ENCODE data around the gene BMPR1A. TPM values are rescaled to one million over a fixed set of nuclear protein-coding genes. Genes with fewer than 3 reads are reported as not detected.

The BMPR1A gene
- total RNA-seq, 1 experiment from 2014 or later = 24.3 TPM

GRCh38 chr10:86804805-86805204 lies 48.4 kb downstream of the BMPR1A start:
- H3K4me2 ChIP-seq = no peak overlapping the region
- TF ChIP-seq EZH2 (IDR thresholded peaks at IDR 0.05; ENCODE audit: low read depth) (no peak), CTCF (conservative IDR thresholded peaks at IDR 0.05) (no peak)
- no peak overlapping the region for H3K27ac ChIP-seq
- H3K27me3 ChIP-seq (ENCODE audit: insufficient read depth, low read depth) = no peaks in the 10 kb centered on the region
- intact Hi-C loops (cut with micrococcal nuclease; ENCODE audit: unreplicated experiment) = no loop called here
- H3K4me3 ChIP-seq = no peak overlapping the region
- no peaks in the 10 kb centered on the region for H3K4me1 ChIP-seq (replicated peaks; ENCODE audit: insufficient read depth)
- H3K9me3 ChIP-seq (ENCODE audit: insufficient read depth, low read depth) = no peaks in the 10 kb centered on the region
- ChIA-PET CTCF (no interaction called here), POLR2A (ENCODE audit: unreplicated experiment) (interaction anchor here (0.6 kb wide), 1 partner anchor 609 kb away, joined by 4 read pairs; no protein-coding TSS in a partner anchor)
- no peak overlapping the region for H2AFZ ChIP-seq
- H3K9me2 ChIP-seq (ENCODE audit: insufficient read depth) = no peaks in the 10 kb centered on the region
- no peaks in the 10 kb centered on the region for H4K20me1 ChIP-seq (ENCODE audit: insufficient read depth)
- no peaks in the 10 kb centered on the region for H3K36me3 ChIP-seq (ENCODE audit: low read depth)
- BruUV-seq (replicated peaks) = no TSS peak
- DNase-seq = no peak
- no peaks in the 10 kb centered on the region for H3F3A ChIP-seq (ENCODE audit: insufficient read depth, low read depth)
- H3K79me2 ChIP-seq (ENCODE audit: low read depth) = peaks cover 8% of the 10 kb centered on the region; the same call in 1 of the 2 replicates

GRCh38 chr10:86813101-86813500 lies 56.7 kb downstream of the BMPR1A start:
- H3K36me3 ChIP-seq (ENCODE audit: low read depth) = no peaks in the 10 kb centered on the region
- no peak overlapping the region for H3K27ac ChIP-seq
- no peaks in the 10 kb centered on the region; the same call in 1 of the 2 replicates for H3F3A ChIP-seq (ENCODE audit: insufficient read depth, low read depth)
- H2AFZ ChIP-seq = no peak overlapping the region
- H3K27me3 ChIP-seq (ENCODE audit: insufficient read depth, low read depth) = no peaks in the 10 kb centered on the region
- no peak for DNase-seq
- no peaks in the 10 kb centered on the region for H4K20me1 ChIP-seq (ENCODE audit: insufficient read depth)
- H3K9me3 ChIP-seq (ENCODE audit: insufficient read depth, low read depth) = no peaks in the 10 kb centered on the region
- no peak for TF ChIP-seq CTCF (conservative IDR thresholded peaks at IDR 0.05)
- no peak for TF ChIP-seq EZH2 (IDR thresholded peaks at IDR 0.05; ENCODE audit: low read depth)
- BruUV-seq (replicated peaks) = no TSS peak
- ChIA-PET POLR2A (ENCODE audit: unreplicated experiment) (interaction anchor here (0.5 kb wide), 1 partner anchor 283 kb away, joined by 3 read pairs; no protein-coding TSS in a partner anchor), CTCF (no interaction called here)
- H3K4me2 ChIP-seq = no peak overlapping the region
- no peaks in the 10 kb centered on the region for H3K4me1 ChIP-seq (replicated peaks; ENCODE audit: insufficient read depth)
- intact Hi-C loops (cut with micrococcal nuclease; ENCODE audit: unreplicated experiment) = no loop called here
- H3K79me2 ChIP-seq (ENCODE audit: low read depth) = peaks cover 21% of the 10 kb centered on the region
- no peaks in the 10 kb centered on the region for H3K9me2 ChIP-seq (ENCODE audit: insufficient read depth)
- no peak overlapping the region for H3K4me3 ChIP-seq

GRCh38 chr10:86813982-86814381 lies 57.6 kb downstream of the BMPR1A start:
- intact Hi-C loops (cut with micrococcal nuclease; ENCODE audit: unreplicated experiment) = no loop called here
- DNase-seq = no peak
- ChIA-PET CTCF (no interaction called here), POLR2A (ENCODE audit: unreplicated experiment) (no interaction called here)
- no peaks in the 10 kb centered on the region for H3K9me3 ChIP-seq (ENCODE audit: insufficient read depth, low read depth)
- peaks cover 21% of the 10 kb centered on the region for H3K79me2 ChIP-seq (ENCODE audit: low read depth)
- no peaks in the 10 kb centered on the region for H3K27me3 ChIP-seq (ENCODE audit: insufficient read depth, low read depth)
- no peaks in the 10 kb centered on the region for H3K36me3 ChIP-seq (ENCODE audit: low read depth)
- no peak overlapping the region for H2AFZ ChIP-seq
- no peaks in the 10 kb centered on the region; the same call in 1 of the 2 replicates for H3F3A ChIP-seq (ENCODE audit: insufficient read depth, low read depth)
- TF ChIP-seq CTCF (conservative IDR thresholded peaks at IDR 0.05) (no peak), EZH2 (IDR thresholded peaks at IDR 0.05; ENCODE audit: low read depth) (no peak)
- H3K9me2 ChIP-seq (ENCODE audit: insufficient read depth) = no peaks in the 10 kb centered on the region
- H3K27ac ChIP-seq = no peak overlapping the region
- H3K4me3 ChIP-seq = no peak overlapping the region
- H3K4me2 ChIP-seq = no peak overlapping the region
- no TSS peak for BruUV-seq (replicated peaks)
- H4K20me1 ChIP-seq (ENCODE audit: insufficient read depth) = no peaks in the 10 kb centered on the region
- no peaks in the 10 kb centered on the region for H3K4me1 ChIP-seq (replicated peaks; ENCODE audit: insufficient read depth)

Data from PC-9 (cell line).